ENCODE data around the gene MYBPHL. TPM values are rescaled to one million over a fixed set of nuclear protein-coding genes. Genes with fewer than 3 reads are reported as not detected.

The MYBPHL gene
- total and polyA plus RNA-seq, 2 of the 13 experiments (the other 11 are each of a cell fraction or from before 2014, with no cell fraction given), result 3.7 to 3.8 TPM

DNA sequence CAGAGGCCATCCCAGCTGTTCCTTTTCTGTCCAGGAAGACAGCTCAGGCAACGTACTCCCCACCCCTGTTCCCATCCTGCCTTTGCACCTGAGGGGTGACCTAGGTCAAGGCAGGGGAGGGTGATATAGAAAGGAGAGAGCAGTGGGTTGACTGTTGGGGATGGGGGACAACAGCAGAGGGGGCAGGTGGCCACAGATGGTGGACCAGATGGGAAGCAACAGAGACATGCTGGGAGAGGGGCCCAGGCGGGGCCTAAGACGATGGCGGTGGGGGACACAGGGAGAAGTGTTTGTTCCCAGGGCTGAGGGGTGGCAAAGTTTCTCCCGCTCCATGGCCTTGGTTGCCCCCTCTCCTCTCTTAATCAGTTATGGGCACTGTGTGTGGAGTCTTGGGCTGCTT lies 51.1 kb downstream of the MYBPHL start:
- Histone ChIP-seq H3K79me2 (ENCODE audit: insufficient read depth, low read length) (no peaks in the 10 kb centered on the region), H3K4me3 (replicated peaks in 1 of 3; ENCODE audit: insufficient read depth in 1 of 3, low read depth in 2 of 3, low read length in 3 of 3) (peak overlapping the region in 1 of 3 experiments; percentile 59; a peak in 1 of 6 replicates), H3K4me2 (ENCODE audit: low read depth, low read length) (peak overlapping the region; percentile 91), H4K20me1 (ENCODE audit: insufficient read depth, low read length) (no peaks in the 10 kb centered on the region), H3K9me3 (ENCODE audit: low read length) (no peaks in the 10 kb centered on the region), H3K27ac (ENCODE audit: extremely low read length, insufficient read depth, low read length) (no peak overlapping the region), H3K27me3 (ENCODE audit: control insufficient read depth in 1 of 2, insufficient read depth in 2 of 2, low read length in 2 of 2) (no peaks in the 10 kb centered on the region), H3K36me3 (replicated peaks in 1 of 2; ENCODE audit: control insufficient read depth in 1 of 2, insufficient read depth in 2 of 2, low read length in 2 of 2) (peaks cover 0 to 10% of the 10 kb centered on the region in 2 experiments; a peak in 1 of 5 replicates), H2AFZ (ENCODE audit: low read length) (no peak overlapping the region), H3K9ac (ENCODE audit: insufficient read depth, low read depth, low read length) (peak overlapping the region; percentile 71; the same call in 1 of the 2 replicates), H3K4me1 (ENCODE audit: insufficient read depth, low read length) (peaks cover 35% of the 10 kb centered on the region)
- CTCF ChIA-PET (ENCODE audit: low intra/inter-chr PET ratio, low total read pairs), result no interaction called here
- 84% methylated on average over 4 of the region's 5 CpGs for WGBS (ENCODE audit: low lambda C conversion rate)
- BruUV-seq (replicated peaks), result no TSS peak
- POLR2A ChIA-PET, result interaction anchor here (1.3 to 1.6 kb wide), 3 partner anchors 42 to 142 kb away, joined by 3 to 4 read pairs (median 4); partner anchors contain the start of genes SARS1 and SORT1
- DNase-seq (ENCODE audit: low spot score), result no peak
- in situ Hi-C loops (cut with HindIII; ENCODE audit: extremely low pct_ligation_motif_present, low pct_unique_long_range_greater_than_20kb), result no loop called here
- FAIRE-seq, result no peak
- ATAC-seq, result no peak
- intact Hi-C loops (cut with micrococcal nuclease; ENCODE audit: unreplicated experiment), result no loop called here
- no peak for TF ChIP-seq POGK (CRISPR knock-in tag; conservative IDR thresholded peaks at IDR 0.05)
- TF ChIP-seq TCF7 (IDR thresholded peaks at IDR 0.05; ENCODE audit: low read depth), result no peak
- no peak for TF ChIP-seq EZH2 (conservative IDR thresholded peaks at IDR 0.05; ENCODE audit: low read depth, low read length)
- no peak for TF ChIP-seq ETS1 (CRISPR knock-in tag; IDR thresholded peaks at IDR 0.05)
- TF ChIP-seq MYC (CRISPR knock-in tag; IDR thresholded peaks at IDR 0.05; ENCODE audit: borderline replicate concordance), result no peak
- TF ChIP-seq ZSCAN5A (CRISPR knock-in tag; IDR thresholded peaks at IDR 0.05; ENCODE audit: borderline replicate concordance), result no peak
- 0 out of 2 replicates have a peak, but pooled peaks have one; percentile 19 for TF ChIP-seq ZNF501 (CRISPR knock-in tag; IDR thresholded peaks at IDR 0.05)
- TF ChIP-seq, protein P1, sequence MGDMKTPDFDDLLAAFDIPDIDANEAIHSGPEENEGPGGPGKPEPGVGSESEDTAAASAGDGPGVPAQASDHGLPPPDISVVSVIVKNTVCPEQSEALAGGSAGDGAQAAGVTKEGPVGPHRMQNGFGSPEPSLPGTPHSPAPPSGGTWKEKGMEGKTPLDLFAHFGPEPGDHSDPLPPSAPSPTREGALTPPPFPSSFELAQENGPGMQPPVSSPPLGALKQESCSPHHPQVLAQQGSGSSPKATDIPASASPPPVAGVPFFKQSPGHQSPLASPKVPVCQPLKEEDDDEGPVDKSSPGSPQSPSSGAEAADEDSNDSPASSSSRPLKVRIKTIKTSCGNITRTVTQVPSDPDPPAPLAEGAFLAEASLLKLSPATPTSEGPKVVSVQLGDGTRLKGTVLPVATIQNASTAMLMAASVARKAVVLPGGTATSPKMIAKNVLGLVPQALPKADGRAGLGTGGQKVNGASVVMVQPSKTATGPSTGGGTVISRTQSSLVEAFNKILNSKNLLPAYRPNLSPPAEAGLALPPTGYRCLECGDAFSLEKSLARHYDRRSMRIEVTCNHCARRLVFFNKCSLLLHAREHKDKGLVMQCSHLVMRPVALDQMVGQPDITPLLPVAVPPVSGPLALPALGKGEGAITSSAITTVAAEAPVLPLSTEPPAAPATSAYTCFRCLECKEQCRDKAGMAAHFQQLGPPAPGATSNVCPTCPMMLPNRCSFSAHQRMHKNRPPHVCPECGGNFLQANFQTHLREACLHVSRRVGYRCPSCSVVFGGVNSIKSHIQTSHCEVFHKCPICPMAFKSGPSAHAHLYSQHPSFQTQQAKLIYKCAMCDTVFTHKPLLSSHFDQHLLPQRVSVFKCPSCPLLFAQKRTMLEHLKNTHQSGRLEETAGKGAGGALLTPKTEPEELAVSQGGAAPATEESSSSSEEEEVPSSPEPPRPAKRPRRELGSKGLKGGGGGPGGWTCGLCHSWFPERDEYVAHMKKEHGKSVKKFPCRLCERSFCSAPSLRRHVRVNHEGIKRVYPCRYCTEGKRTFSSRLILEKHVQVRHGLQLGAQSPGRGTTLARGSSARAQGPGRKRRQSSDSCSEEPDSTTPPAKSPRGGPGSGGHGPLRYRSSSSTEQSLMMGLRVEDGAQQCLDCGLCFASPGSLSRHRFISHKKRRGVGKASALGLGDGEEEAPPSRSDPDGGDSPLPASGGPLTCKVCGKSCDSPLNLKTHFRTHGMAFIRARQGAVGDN (CRISPR knock-in tag; IDR thresholded peaks at IDR 0.05), result peak; percentile 10; the same call in 1 of the 2 replicates
- no peak for TF ChIP-seq SP4 (CRISPR knock-in tag; IDR thresholded peaks at IDR 0.05)
- no peak for TF ChIP-seq PITX1 (CRISPR knock-in tag; IDR thresholded peaks at IDR 0.05)
- no peak for TF ChIP-seq ZNF335 (CRISPR knock-in tag; IDR thresholded peaks at IDR 0.05)
- TF ChIP-seq GLMP (CRISPR knock-in tag; IDR thresholded peaks at IDR 0.05; ENCODE audit: borderline replicate concordance), result no peak
- TF ChIP-seq ZNF790 (CRISPR knock-in tag; IDR thresholded peaks at IDR 0.05; ENCODE audit: borderline replicate concordance), result no peak
- TF ChIP-seq STAT5B (CRISPR knock-in tag; IDR thresholded peaks at IDR 0.05), result no peak
- TF ChIP-seq ZNF432 (CRISPR knock-in tag; IDR thresholded peaks at IDR 0.05; ENCODE audit: borderline replicate concordance), result no peak
